Esophagus muscularis mucosa (tissue), 4 donors: Measurements from ENCODE around the gene KLF13. TPM values are rescaled to one million over a fixed set of nuclear protein-coding genes. Genes with fewer than 3 reads are reported as not detected.

Experiments
- DNase-seq: peaks from one replicate; pipeline ENCODE4 v3.0.0-alpha.2; 2017; ENCODE audit errors: extremely low spot score
- H3K27ac ChIP-seq, 4 donors: fragments of 200-600 bp; sonication (generic); replicated peaks in 1 of 4; 1 replicate in 3 of 4; 2 replicates in 1 of 4; pipeline ENCODE4 v1.5.1; 2016 to 2019; ENCODE audit warnings: mild to moderate bottlenecking in 1 of 4
- H3K27me3 ChIP-seq, 4 donors: fragments of 200-600 bp; sonication (generic); one replicate each; pipeline versions ENCODE4 v1.5.1 to v1.6.0; 2016 to 2019
- H3K36me3 ChIP-seq, 4 donors: fragments of 200-600 bp; sonication (generic); one replicate each; pipeline ENCODE4 v1.5.1; 2016 to 2019
- H3K4me1 ChIP-seq, 4 donors: fragments of 200-600 bp; sonication (generic); one replicate each; pipeline ENCODE4 v1.5.1; 2016 to 2019
- H3K4me3 ChIP-seq, 4 donors: fragments of 200-600 bp; sonication (generic); 1 replicate in 2 of 4; 2 replicates in 2 of 4; pipeline ENCODE4 v1.5.1; 2016 to 2019; ENCODE audit warnings: mild to moderate bottlenecking in 4 of 4, moderate library complexity in 1 of 4
- H3K9me3 ChIP-seq, 4 donors: fragments of 200-600 bp; sonication (generic); 1 replicate in 3 of 4; 2 replicates in 1 of 4; pipeline ENCODE4 v1.5.1; 2016 to 2019
- EP300 ChIP-seq: sonication (generic); formaldehyde crosslinking; IDR thresholded peaks from one replicate; pipeline ENCODE4 v1.6.1; 2017; ENCODE audit warnings: antibody characterized with exemption
- POLR2A ChIP-seq: fragments of 450-650 bp; IDR thresholded peaks from one replicate; pipeline ENCODE4 v1.6.1; 2017; ENCODE audit warnings: antibody characterized with exemption, moderate library complexity, mild to moderate bottlenecking, low read depth
- POLR2AphosphoS5 ChIP-seq, 2 donors: sonication (generic); formaldehyde crosslinking; IDR thresholded peaks; one replicate each; pipeline ENCODE4 v1.6.1; 2017; ENCODE audit warnings: antibody characterized with exemption in 2 of 2
- WGBS: methylation state at CpG from one replicate; pipeline ENCODE4 v1.1.5; 2018; 5-methylcytosine and 5-hydroxymethylcytosine counted together
- intact Hi-C: fragments of 100-400 bp; cut with DNase I; formaldehyde crosslinking; loops from one replicate; pipeline ENCODE4 v1.15.1; 2023
- total RNA-seq, 4 donors: library from RNA; depleted of rRNA; stranded (reverse); fragments of >200 nt; gene quantifications; one replicate each; pipeline versions ENCODE4 v1.1.0 to v1.2.1, GENCODE V29; 2016
- TF ChIP-seq, protein P1 (sequence below), 3 experiments: fragments of 200-600 bp in 2 of 3; fragments of 450-650 bp in 1 of 3; sonication (generic) in 2 of 3; IDR thresholded peaks; one replicate each; pipeline ENCODE4 v1.5.1; 2017 to 2019; ENCODE audit warnings: antibody characterized with exemption in 3 of 3, mild to moderate bottlenecking in 2 of 3, moderate library complexity in 1 of 3

The KLF13 gene
- total RNA-seq, 4 donors from 2014 or later = 57.3 to 109 (median 74.2) TPM

DNA sequence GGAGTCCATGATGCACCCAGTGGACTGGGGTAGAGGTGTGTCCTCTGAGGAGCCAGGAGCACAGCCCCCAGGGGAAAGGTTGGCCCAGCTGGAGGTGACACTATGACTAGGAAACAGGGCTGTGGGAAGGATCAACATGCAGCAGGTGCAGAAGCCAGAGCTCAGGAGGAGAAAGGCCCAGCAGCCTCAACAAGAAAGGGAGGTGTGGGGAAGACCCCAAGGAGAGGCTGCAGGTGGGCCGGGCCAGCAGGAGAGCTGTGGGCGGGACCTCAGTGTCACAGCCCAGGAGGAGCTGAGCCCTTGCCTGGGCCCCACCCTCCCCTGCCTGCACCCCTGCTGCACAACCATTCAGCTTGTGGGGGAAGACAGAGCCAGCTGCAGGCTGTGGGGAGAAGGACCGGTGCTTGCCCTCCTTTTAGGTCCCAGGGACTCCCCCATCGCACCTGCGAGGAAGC lies 18.4 kb upstream of the KLF13 start:
- Histone ChIP-seq H3K27ac (no peak overlapping the region), H3K36me3 (no peaks in the 10 kb centered on the region), H3K4me3 (no peak overlapping the region), H3K27me3 (peaks cover 0 to 22% (median 0%) of the 10 kb centered on the region in 4 donors), H3K4me1 (peaks cover 16 to 29% (median 21%) of the 10 kb centered on the region in 4 donors), H3K9me3 (peaks cover 0 to 4% (median 3%) of the 10 kb centered on the region in 4 donors)
- peak; percentile 47 for DNase-seq
- intact Hi-C loops = no loop called here
- 71% methylated on average over 3 of the region's 5 CpGs for WGBS
- TF ChIP-seq EP300 (no peak), POLR2AphosphoS5 (IDR thresholded peaks at IDR 0.05) (no peak), POLR2A (no peak)
- TF ChIP-seq, protein P1, sequence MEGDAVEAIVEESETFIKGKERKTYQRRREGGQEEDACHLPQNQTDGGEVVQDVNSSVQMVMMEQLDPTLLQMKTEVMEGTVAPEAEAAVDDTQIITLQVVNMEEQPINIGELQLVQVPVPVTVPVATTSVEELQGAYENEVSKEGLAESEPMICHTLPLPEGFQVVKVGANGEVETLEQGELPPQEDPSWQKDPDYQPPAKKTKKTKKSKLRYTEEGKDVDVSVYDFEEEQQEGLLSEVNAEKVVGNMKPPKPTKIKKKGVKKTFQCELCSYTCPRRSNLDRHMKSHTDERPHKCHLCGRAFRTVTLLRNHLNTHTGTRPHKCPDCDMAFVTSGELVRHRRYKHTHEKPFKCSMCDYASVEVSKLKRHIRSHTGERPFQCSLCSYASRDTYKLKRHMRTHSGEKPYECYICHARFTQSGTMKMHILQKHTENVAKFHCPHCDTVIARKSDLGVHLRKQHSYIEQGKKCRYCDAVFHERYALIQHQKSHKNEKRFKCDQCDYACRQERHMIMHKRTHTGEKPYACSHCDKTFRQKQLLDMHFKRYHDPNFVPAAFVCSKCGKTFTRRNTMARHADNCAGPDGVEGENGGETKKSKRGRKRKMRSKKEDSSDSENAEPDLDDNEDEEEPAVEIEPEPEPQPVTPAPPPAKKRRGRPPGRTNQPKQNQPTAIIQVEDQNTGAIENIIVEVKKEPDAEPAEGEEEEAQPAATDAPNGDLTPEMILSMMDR (IDR thresholded peaks at IDR 0.05) = no peak

DNA sequence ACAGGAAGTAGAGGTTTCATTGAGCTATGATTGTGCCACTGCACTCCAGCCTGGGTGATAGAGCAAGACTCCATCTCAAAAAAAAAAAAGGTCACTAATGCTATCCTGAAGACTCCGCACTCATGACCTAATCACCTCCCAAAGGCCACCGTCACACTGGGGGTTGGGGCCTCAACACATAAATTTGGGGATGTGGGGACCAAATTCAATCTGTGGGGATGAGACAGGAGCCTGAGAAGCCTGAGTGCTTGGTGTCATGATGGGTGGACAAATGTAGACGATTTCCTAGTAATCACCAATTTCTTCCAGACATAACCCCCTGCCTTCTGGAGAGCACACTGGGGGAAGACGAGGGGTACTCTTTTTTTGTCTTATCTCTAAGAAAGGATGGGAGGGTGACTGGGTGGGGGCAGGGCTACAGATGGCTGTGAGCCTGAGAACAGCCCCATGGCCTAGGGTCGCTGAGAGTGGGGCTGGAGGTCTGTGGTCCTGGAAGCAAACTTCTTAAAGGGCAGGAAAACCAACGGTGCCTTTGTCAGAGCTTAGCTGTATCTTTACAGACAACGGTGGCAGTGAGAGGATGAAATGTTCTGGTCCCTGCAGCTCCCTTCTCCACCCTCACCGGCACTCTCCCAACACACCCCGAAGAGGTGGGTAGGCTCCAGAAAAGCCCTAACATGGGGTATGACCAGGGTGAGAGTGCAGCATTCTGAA lies 16.6 kb upstream of the KLF13 start:
- intact Hi-C loops = no loop called here
- Histone ChIP-seq H3K4me1 (peaks cover under 1 to 17% (median 6%) of the 10 kb centered on the region in 4 donors), H3K27me3 (peaks cover 0 to 28% (median 0%) of the 10 kb centered on the region in 4 donors), H3K9me3 (peaks cover 0 to 18% (median 12%) of the 10 kb centered on the region in 4 donors), H3K4me3 (no peak overlapping the region), H3K27ac (no peak overlapping the region), H3K36me3 (no peaks in the 10 kb centered on the region)
- peak; percentile 62 for DNase-seq
- 77% methylated on average over 9 of the region's 9 CpGs for WGBS
- TF ChIP-seq EP300 = no peak
- TF ChIP-seq POLR2AphosphoS5 (IDR thresholded peaks at IDR 0.05) = no peak
- TF ChIP-seq POLR2A = no peak
- TF ChIP-seq, protein P1 (IDR thresholded peaks at IDR 0.05) = no peak

DNA sequence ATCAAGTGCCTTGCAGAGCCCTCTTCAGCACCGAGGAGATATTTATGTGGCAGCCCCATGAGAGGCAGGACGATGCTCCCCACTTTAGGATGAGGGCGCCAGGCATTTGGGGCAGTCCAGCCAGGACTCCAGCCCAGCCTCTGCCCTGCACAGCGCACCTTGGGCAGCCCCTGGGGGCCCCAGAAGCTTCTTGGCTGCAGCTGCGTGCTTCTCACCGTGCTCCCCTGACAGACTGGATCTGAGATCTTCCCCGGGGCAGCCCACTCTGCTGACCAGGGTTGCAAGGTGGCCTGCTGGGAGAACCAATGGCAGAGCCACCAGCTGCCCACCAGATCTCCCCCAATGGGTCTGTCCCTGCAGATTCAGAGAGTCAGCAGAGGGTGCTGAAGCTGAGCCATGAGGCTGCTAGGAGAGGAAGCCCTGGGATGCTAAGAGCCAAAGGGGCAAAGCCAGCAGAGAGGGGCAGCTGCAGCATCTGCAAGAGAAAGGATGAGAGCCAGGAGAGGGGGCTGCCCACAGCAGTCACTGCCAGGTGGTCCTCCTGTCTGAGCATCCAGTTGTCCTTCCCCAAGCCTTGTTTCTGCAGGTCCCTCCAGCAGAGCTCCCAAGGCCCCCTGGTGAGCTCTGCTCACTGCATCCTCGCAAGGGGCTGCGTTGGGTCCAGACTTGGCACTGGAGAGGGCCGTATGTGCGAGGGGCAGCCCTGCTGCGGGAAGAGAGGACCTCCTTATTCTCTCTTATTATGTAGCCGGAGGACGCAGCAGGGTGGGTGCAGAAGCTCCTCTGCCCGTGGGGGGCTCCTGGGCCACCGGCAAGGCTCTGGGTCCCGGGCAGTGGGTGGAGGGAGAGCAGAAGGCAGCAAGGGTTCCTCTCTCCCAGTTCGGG lies 14.7 kb upstream of the KLF13 start:
- intact Hi-C loops = no loop called here
- Histone ChIP-seq H3K4me3 (no peak overlapping the region), H3K36me3 (no peaks in the 10 kb centered on the region), H3K9me3 (peaks cover 0 to 18% (median 12%) of the 10 kb centered on the region in 4 donors), H3K4me1 (peaks cover 0 to 2% (median 1%) of the 10 kb centered on the region in 4 donors), H3K27ac (no peak overlapping the region), H3K27me3 (peaks cover 0 to 41% (median 0%) of the 10 kb centered on the region in 4 donors)
- DNase-seq = no peak
- 94% methylated on average over 8 of the region's 18 CpGs for WGBS
- TF ChIP-seq POLR2A (no peak), EP300 (no peak), POLR2AphosphoS5 (IDR thresholded peaks at IDR 0.05) (no peak)
- TF ChIP-seq, protein P1 (IDR thresholded peaks at IDR 0.05) = no peak

DNA sequence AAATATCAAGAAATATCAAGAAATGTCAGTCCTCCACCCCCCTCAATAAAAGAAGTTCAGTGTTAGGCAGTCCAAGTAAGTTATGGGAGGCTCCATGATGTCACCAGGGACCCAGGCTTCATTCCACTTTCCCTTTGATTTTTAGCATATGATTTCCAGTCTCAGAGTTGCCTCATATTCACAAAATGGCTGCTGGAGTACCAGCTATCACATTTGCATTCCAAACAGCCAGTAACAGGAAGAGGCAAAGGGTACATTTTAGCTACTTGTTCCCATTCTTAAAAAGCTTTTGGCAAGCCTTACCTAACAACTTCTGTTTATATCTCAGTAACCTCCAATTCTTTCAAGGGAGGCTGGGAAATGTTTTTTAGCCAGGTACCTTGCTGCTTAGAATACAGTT lies 13.4 kb upstream of the KLF13 start:
- intact Hi-C loops = no loop called here
- no peak overlapping the region for H3K4me3 ChIP-seq
- peaks cover 0 to 34% (median 0%) of the 10 kb centered on the region in 4 donors for H3K27me3 ChIP-seq
- no peaks in the 10 kb centered on the region for H3K4me1 ChIP-seq
- DNase-seq = no peak
- H3K27ac ChIP-seq = no peak overlapping the region
- H3K36me3 ChIP-seq = no peaks in the 10 kb centered on the region
- no peak for TF ChIP-seq POLR2A
- no peak for TF ChIP-seq POLR2AphosphoS5 (IDR thresholded peaks at IDR 0.05)
- TF ChIP-seq, protein P1 (IDR thresholded peaks at IDR 0.05) = no peak
- TF ChIP-seq EP300 = no peak
- H3K9me3 ChIP-seq = peaks cover 0 to 18% (median 12%) of the 10 kb centered on the region in 4 donors
